HG03558 (cell line): ENCODE measurements around the gene THBS2.
"Not testable (repeated sequence)": the region's sequence is repeated elsewhere in the genome, so short reads cannot be mapped to it uniquely, and the experiment has no call there.

Source experiments
- ATAC-seq: cut with Tn5 transposase; IDR thresholded peaks from one replicate; pipeline ENCODE4 v1.9.1; 2021; ENCODE audit warnings: moderate number of reproducible peaks; ENCODE audit not compliant: unreplicated experiment; ENCODE audit errors: extremely low read depth

THBS2 gene

GRCh38 chr6:169274781-169275180, 21.1 kb upstream of the THBS2 start:
- no peak for ATAC-seq

- ATAC-seq: no peak
Observed at GRCh38 chr6:169273511-169273910, 19.9 kb upstream of the THBS2 start.

- no peak for ATAC-seq
Observed at GRCh38 chr6:169271877-169272216, 18.2 kb upstream of the THBS2 start.

DNA sequence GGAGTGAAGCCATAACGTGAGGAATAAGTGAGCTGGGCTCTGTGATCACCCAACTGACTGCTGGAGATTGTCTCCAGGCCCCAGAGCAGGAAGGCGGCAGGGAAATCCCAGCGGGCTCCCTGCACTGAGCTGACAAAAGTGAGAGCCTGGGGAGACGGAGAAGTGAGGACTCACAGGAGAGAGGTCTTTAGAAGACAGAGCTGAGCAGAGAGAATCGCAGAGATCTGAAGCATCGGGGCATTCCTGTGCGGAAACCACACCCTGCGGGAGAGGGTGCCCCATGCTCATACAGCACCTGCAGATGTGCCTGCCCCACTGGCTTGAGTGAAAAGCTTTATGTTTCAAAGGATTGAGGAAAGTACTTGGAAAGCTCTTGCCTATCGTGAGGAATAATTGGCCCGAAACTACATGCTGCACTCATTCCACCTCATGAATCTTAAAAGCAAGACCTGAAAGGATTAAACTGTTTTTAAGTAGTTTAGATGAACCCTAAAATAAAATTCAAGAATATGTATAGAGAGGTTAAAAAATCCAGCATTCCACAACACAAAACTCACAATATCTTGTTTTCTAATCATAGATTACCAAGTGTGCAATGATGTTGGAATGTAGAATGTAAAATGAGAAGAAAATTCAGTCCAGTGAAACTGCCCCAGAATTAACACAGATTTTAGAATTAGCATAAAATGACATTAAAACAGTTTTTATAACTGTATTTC, 17.7 kb upstream of the THBS2 start:
- ATAC-seq: no peak

GRCh38 chr6:169270077-169270380, 16.4 kb upstream of the THBS2 start:
- ATAC-seq: not testable (repeated sequence)

GRCh38 chr6:169269180-169270076, 15.8 kb upstream of the THBS2 start:
- no peak for ATAC-seq

DNA sequence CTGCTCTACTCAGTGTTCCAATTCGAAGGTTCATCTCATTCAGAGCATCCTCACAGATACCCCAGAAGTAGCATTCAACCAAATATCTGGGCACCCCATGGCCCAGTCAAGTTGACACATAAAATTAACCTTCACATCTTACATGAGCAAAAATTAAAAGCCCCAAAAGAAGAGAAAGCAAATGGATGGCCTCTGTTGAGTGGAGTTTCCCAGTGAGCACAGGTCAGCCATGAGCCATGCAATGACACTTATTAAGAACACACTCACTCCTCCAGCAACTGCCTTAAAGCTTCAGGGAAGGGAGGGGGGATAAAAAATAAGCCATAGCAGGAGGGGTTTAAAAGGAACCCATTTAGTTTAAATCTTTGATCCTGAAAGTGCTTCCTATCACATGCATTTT, 14.6 kb upstream of the THBS2 start:
- ATAC-seq: no peak

DNA sequence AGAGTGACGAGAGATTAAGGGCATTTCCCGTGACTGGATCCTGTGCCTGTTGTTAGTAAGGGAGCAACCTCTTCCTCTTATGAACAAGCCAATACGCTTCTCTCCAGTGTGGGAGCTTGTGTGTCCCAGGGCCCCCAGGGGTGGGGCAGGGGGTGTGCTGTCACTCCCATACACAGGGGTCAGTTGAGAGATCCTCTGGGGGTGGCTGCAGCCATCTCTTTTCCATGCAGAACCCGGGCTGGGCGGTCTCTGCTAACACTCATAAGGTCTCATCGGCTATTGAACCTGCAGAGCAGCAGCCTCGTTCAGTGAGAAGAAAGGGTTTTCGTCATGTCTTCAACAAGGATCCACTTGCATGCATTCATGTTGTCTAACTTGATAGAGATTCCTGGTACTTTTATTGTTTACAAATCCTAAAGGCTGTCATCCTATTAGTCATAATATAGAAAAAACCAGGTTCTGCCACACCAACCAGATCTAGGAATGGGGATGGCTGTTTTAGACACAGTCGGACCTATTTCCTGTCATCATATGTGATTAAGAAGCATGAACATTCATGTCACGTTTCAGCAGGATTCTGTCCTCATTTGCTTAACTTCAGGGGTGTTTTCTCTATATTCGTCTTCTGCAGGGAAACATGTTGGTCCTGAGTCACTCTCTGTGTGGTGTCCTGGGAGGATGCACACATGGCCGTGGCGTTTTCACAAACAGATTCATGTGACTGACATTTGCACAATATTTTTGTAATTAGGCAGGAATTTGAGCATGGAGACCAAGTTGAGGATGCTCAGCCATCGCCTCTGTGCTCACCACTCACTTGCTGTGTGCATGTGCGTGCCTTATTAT, 13.3 kb upstream of the THBS2 start:
- no peak for ATAC-seq

GRCh38 chr6:169266261-169266660, 12.6 kb upstream of the THBS2 start:
- no peak for ATAC-seq

DNA sequence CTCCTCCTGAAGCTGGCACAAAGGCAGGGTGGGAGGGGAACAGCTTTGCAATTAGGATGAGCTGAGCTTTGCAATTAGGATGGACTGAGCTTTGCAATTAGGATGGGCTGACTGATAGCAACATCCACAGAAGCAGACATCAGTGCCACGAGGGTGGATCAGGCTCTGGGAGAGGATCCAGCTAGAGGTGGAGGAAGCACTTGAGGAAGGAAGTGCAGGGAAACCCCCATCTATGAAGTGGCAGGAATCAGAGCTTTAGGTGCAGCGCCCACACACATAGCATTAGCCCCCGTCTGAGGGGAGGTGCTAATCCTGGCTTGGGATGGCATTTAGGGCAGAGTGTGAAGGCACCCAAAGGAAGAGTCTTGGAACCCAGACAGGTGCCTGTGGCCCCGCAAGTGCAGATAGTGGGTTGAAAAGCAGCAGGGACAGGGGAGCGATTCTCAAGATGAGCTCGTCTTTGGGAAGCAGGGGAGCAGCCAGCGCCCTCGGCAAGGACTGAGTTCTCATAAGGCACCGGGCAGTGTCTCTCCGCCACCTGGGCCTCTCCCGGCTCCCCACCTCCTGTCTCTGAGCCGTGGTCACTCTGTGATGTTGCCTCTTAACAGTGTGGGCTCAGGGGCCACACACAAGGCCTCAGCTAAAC, 12.0 kb upstream of the THBS2 start:
- no peak for ATAC-seq

GRCh38 chr6:169263836-169264608, 10.4 kb upstream of the THBS2 start:
- ATAC-seq: no peak

- no peak for ATAC-seq
Observed at GRCh38 chr6:169263374-169263773, 9.7 kb upstream of the THBS2 start.

DNA sequence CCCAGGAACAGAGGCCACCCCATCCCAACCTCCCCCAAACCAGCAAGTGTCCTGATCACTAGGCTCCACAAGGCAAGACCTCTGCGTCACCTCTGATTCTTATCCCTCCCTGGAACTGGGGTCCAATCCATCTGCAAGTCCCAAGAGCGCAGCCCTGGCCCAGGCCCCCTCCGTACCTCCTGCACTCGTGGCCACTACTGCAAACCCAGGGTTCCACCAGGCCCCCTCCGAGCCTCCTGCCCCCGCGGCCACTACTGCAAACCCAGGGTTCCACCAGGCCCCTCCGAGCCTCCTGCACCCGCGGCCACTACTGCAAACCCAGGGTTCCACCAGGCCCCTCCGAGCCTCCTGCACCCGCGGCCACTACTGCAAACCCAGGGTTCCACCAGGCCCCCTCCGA, 9.0 kb upstream of the THBS2 start:
- not testable (repeated sequence) for ATAC-seq

DNA sequence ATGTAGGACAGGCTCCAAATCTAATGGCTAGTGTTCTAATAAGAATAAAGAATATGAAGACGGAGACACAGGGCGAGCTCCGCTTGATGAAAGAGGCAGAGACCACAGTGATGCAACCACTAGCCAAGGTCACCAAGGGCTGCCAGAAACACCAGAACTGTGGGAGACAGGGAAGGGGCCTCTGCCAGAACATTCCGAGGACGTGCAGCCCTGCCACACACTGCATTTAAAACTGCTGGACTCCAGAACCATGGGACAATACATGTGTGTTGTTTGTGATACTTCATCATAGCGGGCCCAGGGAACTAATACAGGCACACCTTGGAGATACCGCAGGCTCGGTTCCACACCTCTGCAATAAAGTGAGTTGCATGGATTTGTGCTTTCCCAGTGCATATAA, 2.9 kb upstream of the THBS2 start:
- ATAC-seq: no peak

GRCh38 chr6:169256061-169256460, 2.4 kb upstream of the THBS2 start:
- ATAC-seq: no peak

DNA sequence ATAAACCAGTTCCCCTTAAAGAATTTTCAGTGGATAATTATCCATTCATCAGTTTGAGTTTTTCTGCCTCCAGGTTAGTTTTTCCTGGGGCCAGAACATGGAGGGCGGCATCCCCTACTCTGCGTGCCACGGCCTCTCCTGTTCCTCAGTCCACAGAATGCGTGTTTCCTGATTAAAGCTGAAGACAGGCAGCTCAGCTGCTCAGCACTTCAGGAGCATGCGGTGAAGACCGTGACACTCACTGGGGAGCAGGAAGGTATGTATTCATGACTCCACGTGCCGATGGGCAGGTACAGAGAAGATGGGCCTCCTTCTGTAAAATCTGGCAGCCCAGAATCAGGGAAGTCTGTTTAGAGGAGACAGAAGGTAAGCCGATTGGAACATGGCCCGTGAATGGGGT, 2.0 kb upstream of the THBS2 start:
- ATAC-seq: no peak

GRCh38 chr6:169254456-169255316, 1.0 kb upstream of the THBS2 start:
- no peak for ATAC-seq

GRCh38 chr6:169252505-169253189, 999 bp downstream of the THBS2 start:
- no peak for ATAC-seq
